ENCODE results near the gene SYNGR2. TPM values are rescaled to one million over a fixed set of nuclear protein-coding genes. Genes with fewer than 3 reads are reported as not detected.

Gene SYNGR2
- total RNA-seq, 4 donors from 2014 or later, result 40.6 to 70.2 (median 54.1) TPM

GRCh38 chr17:78127239-78127887 is 41.0 kb upstream of the SYNGR2 start:
- peak; percentile 30 to 37 for DNase-seq (ENCODE audit: low spot score in 2 of 2)
- Histone ChIP-seq H3K9me3 (no peaks in the 10 kb centered on the region), H3K4me3 (peak overlapping the region; percentile 65 to 86 (median 76)), H3K36me3 (peaks cover 0 to 29% (median 7%) of the 10 kb centered on the region in 3 donors), H3K27ac (peak overlapping the region; percentile 75 to 93 (median 92)), H3K27me3 (no peaks in the 10 kb centered on the region), H3K4me1 (peaks cover 0 to 92% (median 64%) of the 10 kb centered on the region in 4 donors)
- WGBS, 2 donors, result 7 to 8% methylated on average over 14 to 25 of the region's 25 CpGs
- peak; percentile 17 to 41 for TF ChIP-seq POLR2A (IDR thresholded peaks at IDR 0.05)
- TF ChIP-seq, protein P1, sequence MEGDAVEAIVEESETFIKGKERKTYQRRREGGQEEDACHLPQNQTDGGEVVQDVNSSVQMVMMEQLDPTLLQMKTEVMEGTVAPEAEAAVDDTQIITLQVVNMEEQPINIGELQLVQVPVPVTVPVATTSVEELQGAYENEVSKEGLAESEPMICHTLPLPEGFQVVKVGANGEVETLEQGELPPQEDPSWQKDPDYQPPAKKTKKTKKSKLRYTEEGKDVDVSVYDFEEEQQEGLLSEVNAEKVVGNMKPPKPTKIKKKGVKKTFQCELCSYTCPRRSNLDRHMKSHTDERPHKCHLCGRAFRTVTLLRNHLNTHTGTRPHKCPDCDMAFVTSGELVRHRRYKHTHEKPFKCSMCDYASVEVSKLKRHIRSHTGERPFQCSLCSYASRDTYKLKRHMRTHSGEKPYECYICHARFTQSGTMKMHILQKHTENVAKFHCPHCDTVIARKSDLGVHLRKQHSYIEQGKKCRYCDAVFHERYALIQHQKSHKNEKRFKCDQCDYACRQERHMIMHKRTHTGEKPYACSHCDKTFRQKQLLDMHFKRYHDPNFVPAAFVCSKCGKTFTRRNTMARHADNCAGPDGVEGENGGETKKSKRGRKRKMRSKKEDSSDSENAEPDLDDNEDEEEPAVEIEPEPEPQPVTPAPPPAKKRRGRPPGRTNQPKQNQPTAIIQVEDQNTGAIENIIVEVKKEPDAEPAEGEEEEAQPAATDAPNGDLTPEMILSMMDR (IDR thresholded peaks at IDR 0.05), result no peak
- peak; percentile 64 to 85 for TF ChIP-seq EP300 (IDR thresholded peaks at IDR 0.05)

DNA sequence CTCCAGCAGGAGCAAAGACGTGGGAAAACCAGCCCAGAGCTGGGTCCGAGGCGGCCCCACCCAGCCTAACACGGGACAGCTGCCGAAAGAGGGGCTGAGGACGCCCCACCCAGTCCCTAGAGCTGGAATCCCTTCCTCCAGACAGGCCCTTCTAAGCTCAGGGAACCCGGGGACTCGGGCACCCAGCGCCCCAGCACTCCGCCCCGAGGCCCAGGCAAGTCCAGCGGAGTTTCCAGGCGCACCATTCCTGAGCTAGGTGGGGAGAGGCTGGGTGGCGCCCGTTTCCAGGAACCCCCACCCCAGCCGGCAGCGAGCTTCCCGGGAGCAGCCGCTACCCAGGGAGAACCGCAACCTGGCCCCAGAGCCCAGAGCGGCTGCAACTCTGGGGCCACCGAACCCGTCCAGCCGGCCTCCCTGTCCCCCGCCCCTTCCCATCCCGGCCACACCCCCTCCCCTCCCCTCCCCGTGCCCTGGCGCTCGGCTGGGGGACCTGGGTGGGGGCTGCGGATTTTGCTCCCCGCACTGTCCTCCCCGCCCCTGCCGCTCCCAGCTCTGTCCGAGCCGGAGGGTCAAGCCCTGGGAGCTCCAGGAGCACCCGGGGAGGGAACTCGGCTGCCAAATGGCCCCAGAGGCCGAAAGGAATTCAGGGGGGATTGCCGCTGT is 40.4 kb upstream of the SYNGR2 start:
- Histone ChIP-seq H3K9me3 (no peaks in the 10 kb centered on the region), H3K36me3 (peaks cover 0 to 22% (median 6%) of the 10 kb centered on the region in 3 donors), H3K27ac (peak overlapping the region; percentile 75 to 93 (median 92)), H3K4me3 (peak overlapping the region; percentile 65 to 86 (median 76)), H3K4me1 (peaks cover 0 to 92% (median 64%) of the 10 kb centered on the region in 4 donors), H3K27me3 (no peaks in the 10 kb centered on the region)
- DNase-seq (ENCODE audit: low spot score in 2 of 2), result no peak
- TF ChIP-seq POLR2A (IDR thresholded peaks at IDR 0.05) (no peak), EP300 (IDR thresholded peaks at IDR 0.05) (no peak)
- TF ChIP-seq, protein P1 (IDR thresholded peaks at IDR 0.05), result no peak
- 0 to 2% methylated on average over 24 to 27 of the region's 39 CpGs for WGBS, 2 donors

GRCh38 chr17:78128551-78129350 is 39.6 kb upstream of the SYNGR2 start, which contains the start of gene TMC6:
Gene TMC6 (minus strand): TSS chr17:78128755. CDS start chr17:78126832, 1,923 bp downstream.
- peaks cover 0 to 92% (median 65%) of the 10 kb centered on the region in 4 donors for H3K4me1 ChIP-seq
- H3K27ac ChIP-seq, result peak within 1 kb of the TSS; percentile 75 to 93 (median 92)
- TF ChIP-seq, protein P1 (IDR thresholded peaks at IDR 0.05), result no peak
- peak in 1 of 2 donors; percentile 26 for TF ChIP-seq POLR2A (IDR thresholded peaks at IDR 0.05)
- no peak for DNase-seq (ENCODE audit: low spot score in 2 of 2)
- WGBS, 2 donors, result 3 to 5% methylated on average over 31 to 50 of the region's 54 CpGs
- H3K4me3 ChIP-seq, result peak within 1 kb of the TSS; percentile 65 to 86 (median 76)
- H3K27me3 ChIP-seq, result no peaks in the 10 kb centered on the region
- H3K36me3 ChIP-seq, result peaks cover 0 to 15% (median 0%) of the 10 kb centered on the region in 3 donors
- H3K9me3 ChIP-seq, result no peaks in the 10 kb centered on the region

DNA sequence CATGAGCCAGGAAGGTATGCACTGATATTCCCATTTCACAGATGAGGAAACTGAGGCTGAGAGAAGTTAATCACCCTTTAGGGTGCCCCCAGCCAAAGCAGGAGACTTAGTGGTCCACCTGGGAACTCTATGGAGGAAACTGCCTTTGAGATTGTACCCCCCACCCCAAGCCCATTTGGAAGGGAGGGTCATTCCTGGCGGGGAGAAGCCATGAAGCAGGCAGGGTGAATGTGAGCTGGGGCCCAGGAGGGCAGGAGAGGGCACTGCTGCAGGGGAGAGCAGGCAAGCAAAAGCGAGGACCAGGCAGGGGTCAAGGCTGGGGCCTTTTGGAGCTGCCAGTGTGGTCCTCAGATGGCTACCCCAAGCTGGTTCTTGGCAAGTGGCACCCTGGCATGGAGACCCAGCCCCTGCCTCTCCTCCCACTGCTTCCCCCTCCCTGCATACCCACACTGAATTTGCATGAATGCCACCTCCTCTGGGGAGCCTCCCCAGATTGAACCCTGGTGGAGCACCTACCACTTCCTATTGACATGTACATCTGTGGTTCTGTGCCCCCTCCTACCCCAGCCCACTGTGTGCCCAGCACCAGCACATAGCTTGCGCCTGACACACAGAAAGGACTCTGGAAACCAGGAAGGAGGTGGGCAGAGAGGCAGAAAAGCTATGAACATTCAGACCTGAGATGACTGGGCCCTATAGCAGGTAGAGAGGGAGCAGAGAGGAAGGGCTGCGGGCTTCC is 38.9 kb upstream of the SYNGR2 start:
- DNase-seq (ENCODE audit: low spot score in 2 of 2), result no peak
- H3K27ac ChIP-seq, result peak overlapping the region; percentile 75 to 93 (median 92)

More for the DNA sequence above, 38.9 kb upstream of the SYNGR2 start:
- TF ChIP-seq, protein P1 (IDR thresholded peaks at IDR 0.05), result no peak
- TF ChIP-seq EP300 (IDR thresholded peaks at IDR 0.05), result no peak
- no peak for TF ChIP-seq POLR2A (IDR thresholded peaks at IDR 0.05)
- peak overlapping the region in 2 of 4 donors; percentile 65 to 84 for H3K4me3 ChIP-seq
- no peaks in the 10 kb centered on the region for H3K27me3 ChIP-seq
- peaks cover 0 to 7% (median 0%) of the 10 kb centered on the region in 3 donors for H3K36me3 ChIP-seq
- no peaks in the 10 kb centered on the region for H3K9me3 ChIP-seq
- 80 to 86% methylated on average over 4 of the region's 4 CpGs for WGBS, 2 donors
- peaks cover 0 to 84% (median 60%) of the 10 kb centered on the region in 4 donors for H3K4me1 ChIP-seq

Data from tibial nerve (tissue), 4 donors.